Kidney (tissue), 14 donors: ENCODE results near the gene C2orf15. TPM values are rescaled to one million over a fixed set of nuclear protein-coding genes. Genes with fewer than 3 reads are reported as not detected.

ENCODE experiments used
- DNase-seq, 5 donors: peaks; one replicate each; pipeline ENCODE4 v3.0.0-alpha.2; 2013 to 2020
- FAIRE-seq: peaks from 2 replicates; lab custom pipeline; 2012; peaks lifted over from hg19 to GRCh38; lab: Jason Lieb, UNC
- H3K27ac ChIP-seq, 2 donors: one replicate each; pipeline ENCODE4 v1.7.0; 2013; ENCODE audit warnings: low read depth in 2 of 2, low read length in 2 of 2, inconsistent platforms in 1 of 2
- H3K27me3 ChIP-seq: one replicate; pipeline ENCODE4 v1.7.1; 2013; ENCODE audit warnings: low read length, inconsistent platforms; ENCODE audit not compliant: control insufficient read depth, insufficient read depth
- H3K36me3 ChIP-seq, 3 donors: one replicate each; pipeline versions ENCODE4 v1.7.0 to v1.7.1; 2013; ENCODE audit warnings: low read length in 3 of 3, control low read depth in 1 of 3, inconsistent platforms in 1 of 3; ENCODE audit not compliant: insufficient read depth in 3 of 3, control insufficient read depth in 2 of 3
- H3K4me1 ChIP-seq, 3 donors: one replicate each; pipeline versions ENCODE4 v1.7.0 to v1.7.1; 2013; ENCODE audit warnings: low read length in 3 of 3, inconsistent platforms in 1 of 3, low read depth in 1 of 3; ENCODE audit not compliant: control insufficient read depth in 2 of 3, insufficient read depth in 2 of 3
- H3K4me3 ChIP-seq, 3 donors: one replicate each; pipeline versions ENCODE4 v1.7.0 to v1.8.1; 2013; ENCODE audit warnings: low read length in 3 of 3, control low read depth in 1 of 3, inconsistent platforms in 1 of 3
- H3K9ac ChIP-seq, 3 donors: one replicate each; pipeline versions ENCODE4 v1.7.0 to v1.7.1; 2013; ENCODE audit warnings: low read length in 3 of 3, control low read depth in 1 of 3, inconsistent platforms in 1 of 3
- H3K9me3 ChIP-seq, 3 donors: one replicate each; pipeline versions ENCODE4 v1.7.0 to v1.7.1; 2013; ENCODE audit warnings: low read length in 3 of 3, control low read depth in 1 of 3, inconsistent platforms in 1 of 3; ENCODE audit not compliant: control insufficient read depth in 2 of 3, insufficient read depth in 1 of 3
- intact Hi-C: fragments of 100-400 bp; cut with DNase I; formaldehyde crosslinking; loops from one replicate; pipeline ENCODE4 v1.11.1; 2022
- polyA plus RNA-seq: library from polyadenylated mRNA; stranded (reverse); fragments of 350-450 nt; fragmentation: Illumina TruSeq; extraction: RNeasy Lipid Tissue Mini Kit (QIAGEN cat#74804); gene quantifications from one replicate; pipeline ENCODE4 v1.2.3, GENCODE V29; 2014; ENCODE audit warnings: low read depth, low replicate concordance; ENCODE audit not compliant: insufficient read depth
- total RNA-seq: library from RNA; stranded (reverse); fragmentation: NEBNext Ultra II Directional; extraction: Animal tissue kit (Norgen Biotek cat#: 25700); gene quantifications from one replicate; pipeline ENCODE4 v1.2.1, GENCODE V29; 2021
- TF ChIP-seq, protein P1 (sequence below): IDR thresholded peaks from 3 replicates; pipeline ENCODE4 v1.5.1; 2012; ENCODE audit warnings: mild to moderate bottlenecking, moderate library complexity, borderline replicate concordance; ENCODE audit not compliant: insufficient read depth; ENCODE audit errors: extremely low read depth
- donor health status: control.
- donor health status: control.
- donor health status: control.
- donor health status: control.
- donor health status: control.
- donor health status: DM: yes; HTN: yes; CAD: no.
- donor health status: Normal renal cell carcinoma (clear cell type).

C2orf15 gene
- total and polyA plus RNA-seq, 2 donors from 2014 or later = 6.3 to 6.6 TPM

GRCh38 chr2:99169534-99169933, 28.0 kb downstream of the C2orf15 start:
- Histone ChIP-seq H3K27ac (no peak overlapping the region), H3K4me3 (no peak overlapping the region), H3K9ac (no peak overlapping the region), H3K27me3 (no peaks in the 10 kb centered on the region), H3K9me3 (no peaks in the 10 kb centered on the region), H3K4me1 (no peaks in the 10 kb centered on the region), H3K36me3 (peaks cover 0 to 18% (median 13%) of the 10 kb centered on the region in 3 donors)
- no peak for FAIRE-seq
- TF ChIP-seq, protein P1, sequence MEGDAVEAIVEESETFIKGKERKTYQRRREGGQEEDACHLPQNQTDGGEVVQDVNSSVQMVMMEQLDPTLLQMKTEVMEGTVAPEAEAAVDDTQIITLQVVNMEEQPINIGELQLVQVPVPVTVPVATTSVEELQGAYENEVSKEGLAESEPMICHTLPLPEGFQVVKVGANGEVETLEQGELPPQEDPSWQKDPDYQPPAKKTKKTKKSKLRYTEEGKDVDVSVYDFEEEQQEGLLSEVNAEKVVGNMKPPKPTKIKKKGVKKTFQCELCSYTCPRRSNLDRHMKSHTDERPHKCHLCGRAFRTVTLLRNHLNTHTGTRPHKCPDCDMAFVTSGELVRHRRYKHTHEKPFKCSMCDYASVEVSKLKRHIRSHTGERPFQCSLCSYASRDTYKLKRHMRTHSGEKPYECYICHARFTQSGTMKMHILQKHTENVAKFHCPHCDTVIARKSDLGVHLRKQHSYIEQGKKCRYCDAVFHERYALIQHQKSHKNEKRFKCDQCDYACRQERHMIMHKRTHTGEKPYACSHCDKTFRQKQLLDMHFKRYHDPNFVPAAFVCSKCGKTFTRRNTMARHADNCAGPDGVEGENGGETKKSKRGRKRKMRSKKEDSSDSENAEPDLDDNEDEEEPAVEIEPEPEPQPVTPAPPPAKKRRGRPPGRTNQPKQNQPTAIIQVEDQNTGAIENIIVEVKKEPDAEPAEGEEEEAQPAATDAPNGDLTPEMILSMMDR = no peak
- no peak for DNase-seq
- intact Hi-C loops = no loop called here

DNA sequence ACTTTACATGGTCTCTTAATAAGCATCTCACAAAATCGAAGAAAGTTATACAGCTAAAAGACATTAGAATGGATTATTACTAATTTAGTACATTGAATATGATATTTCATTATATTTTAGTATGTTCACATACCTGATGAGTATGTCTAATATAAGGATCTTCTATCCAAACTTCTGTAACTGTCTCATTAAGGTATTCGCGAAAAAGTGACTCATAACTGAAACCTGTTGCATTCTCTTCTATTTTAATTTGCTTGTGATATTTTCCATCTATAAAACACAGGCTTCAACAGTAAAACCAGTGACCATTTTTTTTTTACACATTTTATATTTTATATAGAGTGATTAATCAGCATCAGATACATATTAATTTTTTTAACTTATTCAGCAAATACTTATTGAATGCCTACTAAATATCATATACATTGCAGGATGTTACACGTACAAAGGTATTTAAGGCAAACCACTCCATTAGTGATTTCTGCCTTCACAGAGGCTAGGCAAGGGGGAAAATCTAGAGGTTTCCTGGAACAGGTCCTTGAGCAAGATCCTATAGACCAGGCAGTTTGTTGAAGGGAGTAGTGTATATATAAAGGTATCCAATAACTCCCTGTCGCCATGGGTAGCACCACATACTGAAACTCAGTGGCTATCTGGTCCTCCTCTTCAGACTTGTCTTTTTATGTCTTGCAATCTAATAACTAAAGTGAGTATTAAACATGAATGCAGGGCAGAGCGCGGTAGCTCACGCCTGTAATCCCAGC, 30.1 kb downstream of the C2orf15 start:
- no peak overlapping the region for H3K4me3 ChIP-seq
- H3K36me3 ChIP-seq = peaks cover 0 to 18% (median 10%) of the 10 kb centered on the region in 3 donors
- no peaks in the 10 kb centered on the region for H3K27me3 ChIP-seq
- H3K4me1 ChIP-seq = no peaks in the 10 kb centered on the region
- H3K27ac ChIP-seq = no peak overlapping the region
- intact Hi-C loops = no loop called here
- FAIRE-seq (no peak), DNase-seq (no peak)
- TF ChIP-seq, protein P1 = no peak
- no peak overlapping the region for H3K9ac ChIP-seq
- H3K9me3 ChIP-seq = no peaks in the 10 kb centered on the region

DNA sequence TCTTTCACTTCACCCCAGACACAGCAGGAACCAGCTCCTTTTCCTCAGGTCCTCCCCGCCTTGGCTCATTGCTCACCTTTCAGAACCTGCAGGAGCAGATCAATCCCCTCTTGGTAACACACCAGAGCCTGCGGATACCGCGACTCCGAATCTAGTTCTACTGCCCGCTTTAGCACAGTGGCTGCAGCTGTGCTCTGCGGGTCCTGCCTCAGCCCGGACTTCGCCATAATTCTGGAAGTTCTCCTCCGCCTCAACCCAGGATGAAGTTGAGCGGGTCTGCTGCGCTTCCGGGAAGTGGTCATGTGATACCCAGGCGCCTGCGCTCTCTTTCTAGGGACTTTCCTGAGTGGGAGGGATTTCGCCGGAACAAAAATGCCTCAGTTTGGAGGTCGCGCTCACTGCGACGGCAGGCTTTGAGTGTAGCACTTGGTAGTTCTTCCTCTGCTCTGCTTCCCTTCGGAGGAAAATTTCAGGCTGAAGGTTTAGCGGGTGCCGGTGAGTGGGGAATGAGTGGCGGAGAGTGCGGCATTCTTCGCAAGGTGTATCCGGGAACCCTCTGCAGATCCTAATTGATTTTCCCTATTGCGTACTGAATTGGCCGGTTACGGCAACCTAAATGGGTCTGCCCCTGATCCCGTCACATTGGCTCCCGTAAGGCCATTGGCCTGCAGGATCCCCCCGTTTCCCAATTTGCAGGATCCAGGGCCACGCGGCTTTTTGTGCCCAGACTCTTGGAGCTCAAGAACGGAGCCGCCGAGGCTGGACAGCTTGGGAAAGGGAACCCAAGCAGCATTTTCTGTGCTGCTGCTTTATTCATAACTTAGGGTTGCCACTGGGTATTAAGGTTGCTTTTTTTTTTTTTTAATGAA, 39.5 kb downstream of the C2orf15 start, which contains the start of the genes MITD1 and MRPL30:
MITD1 (minus strand) TSS at position 304 of the 869 bp plus-strand sequence; CDS start at position 227, 77 bp downstream.
MRPL30 (plus strand) TSS at position 430 of the 869 bp plus-strand sequence. CDS start 5,020 bp downstream, outside the sequence.
- Histone ChIP-seq H3K27me3 (no peaks in the 10 kb centered on the region), H3K9me3 (no peaks in the 10 kb centered on the region), H3K36me3 (no peaks in the 10 kb centered on the region), H3K9ac (peak within 1 kb of the TSS; percentile 65 to 97 (median 68)), H3K4me1 (peaks cover 0 to 19% (median 5%) of the 10 kb centered on the region in 3 donors), H3K27ac (peak within 1 kb of the TSS; percentile 35 to 76), H3K4me3 (peak within 1 kb of the TSS; percentile 88 to 99 (median 90))
- intact Hi-C loops = no loop called here
- peak; percentile 95 to 99 (median 96) for DNase-seq
- FAIRE-seq = peak; percentile 39
- TF ChIP-seq, protein P1 = peak; percentile 3
